NCI-H460 (cell line): ENCODE results near the gene PIK3R6. TPM values are rescaled to one million over a fixed set of nuclear protein-coding genes. Genes with fewer than 3 reads are reported as not detected.

Source experiments
- DNase-seq: peaks from one replicate; pipeline ENCODE4 v3.0.0-alpha.2; 2016; ENCODE audit warnings: low read depth; ENCODE audit errors: extremely low read depth
- total RNA-seq: library from RNA; depleted of rRNA; stranded (reverse); fragments of >200 nt; shearing (Covaris generic); gene quantifications from 2 replicates; pipeline ENCODE4 v1.2.3, GENCODE V29; 2014

Gene PIK3R6
- total RNA-seq, 1 experiment from 2014 or later = not detected

GRCh38 chr17:8800656-8801055 lies 66.8 kb downstream of the PIK3R6 start:
- DNase-seq = no peak

GRCh38 chr17:8799570-8800212 lies 67.8 kb downstream of the PIK3R6 start:
- DNase-seq = no peak

GRCh38 chr17:8798846-8799569 lies 68.5 kb downstream of the PIK3R6 start, which contains the start of gene MFSD6L:
MFSD6L (minus strand) TSS chr17:8799365; CDS start chr17:8799120, 245 bp downstream.
- DNase-seq = no peak

GRCh38 chr17:8798176-8798845 lies 69.2 kb downstream of the PIK3R6 start:
- DNase-seq = no peak

- no peak for DNase-seq
Measured at GRCh38 chr17:8797621-8798175, 69.8 kb downstream of the PIK3R6 start.

GRCh38 chr17:8794636-8795035 lies 72.8 kb downstream of the PIK3R6 start:
- no peak for DNase-seq

- no peak for DNase-seq
Measured at GRCh38 chr17:8793649-8794048, 73.8 kb downstream of the PIK3R6 start.

GRCh38 chr17:8792646-8793045 lies 74.8 kb downstream of the PIK3R6 start:
- no peak for DNase-seq

- DNase-seq = no peak
Measured at GRCh38 chr17:8791910-8792270, 75.6 kb downstream of the PIK3R6 start.

GRCh38 chr17:8791248-8791909 lies 76.1 kb downstream of the PIK3R6 start:
- no peak for DNase-seq

- no peak for DNase-seq
Measured at GRCh38 chr17:8789743-8790142, 77.7 kb downstream of the PIK3R6 start.

- no peak for DNase-seq
Measured at GRCh38 chr17:8788998-8789397, 78.5 kb downstream of the PIK3R6 start.

- peak; percentile 58 for DNase-seq
Measured at GRCh38 chr17:8785547-8786413, 81.7 kb downstream of the PIK3R6 start.

GRCh38 chr17:8782176-8782575 lies 85.3 kb downstream of the PIK3R6 start:
- DNase-seq = no peak

GRCh38 chr17:8781776-8782175 lies 85.7 kb downstream of the PIK3R6 start:
- no peak for DNase-seq

GRCh38 chr17:8776881-8777280 lies 90.6 kb downstream of the PIK3R6 start:
- no peak for DNase-seq

GRCh38 chr17:8776248-8776647 lies 91.2 kb downstream of the PIK3R6 start:
- no peak for DNase-seq

- no peak for DNase-seq
Measured at GRCh38 chr17:8766731-8767130, 100.7 kb downstream of the PIK3R6 start.

- DNase-seq = no peak
Measured at GRCh38 chr17:8762012-8762411, 105.5 kb downstream of the PIK3R6 start.

- DNase-seq = no peak
Measured at GRCh38 chr17:8758137-8758596, 109.3 kb downstream of the PIK3R6 start, which contains the start of gene SPDYE4. SPDYE4 (minus strand) TSS chr17:8758546; CDS start chr17:8758382, 164 bp downstream.
